ENCODE measurements around the gene RNF144A.
"Not testable (repeated sequence)": the region's sequence is repeated elsewhere in the genome, so short reads cannot be mapped to it uniquely, and the experiment has no call there.

Gene RNF144A

DNA sequence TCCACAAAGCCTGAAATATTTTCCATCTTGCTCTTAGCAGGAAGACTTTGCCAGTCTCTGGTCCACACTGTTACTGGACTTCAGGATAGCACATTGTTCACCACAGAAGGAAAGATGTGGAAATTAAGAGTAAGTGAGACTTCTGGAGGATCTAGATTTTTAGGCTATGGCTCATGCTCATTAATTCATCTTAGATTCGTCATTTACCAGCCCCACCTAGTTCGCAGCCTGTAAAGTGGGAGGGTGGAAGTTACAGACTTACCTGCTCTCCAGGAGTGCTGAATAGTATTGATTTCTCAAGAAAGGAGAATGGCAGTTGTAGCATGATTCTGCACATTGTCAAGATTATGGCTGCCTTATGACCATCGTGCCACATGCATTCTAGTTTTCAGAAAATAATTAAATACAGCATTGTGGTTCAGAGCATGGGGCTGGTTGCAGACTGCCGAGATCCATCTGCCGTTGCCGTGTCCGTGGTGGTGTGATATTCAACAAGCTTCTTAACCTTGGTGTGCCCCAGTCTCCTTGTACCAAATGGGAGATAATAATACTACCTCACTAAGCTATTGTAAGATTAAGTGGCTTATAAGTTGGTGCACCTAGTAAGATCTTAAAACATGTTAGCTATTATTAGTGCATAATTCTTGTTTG lies 56.8 kb downstream of the RNF144A start:
- no peak for DNase-seq

DNA sequence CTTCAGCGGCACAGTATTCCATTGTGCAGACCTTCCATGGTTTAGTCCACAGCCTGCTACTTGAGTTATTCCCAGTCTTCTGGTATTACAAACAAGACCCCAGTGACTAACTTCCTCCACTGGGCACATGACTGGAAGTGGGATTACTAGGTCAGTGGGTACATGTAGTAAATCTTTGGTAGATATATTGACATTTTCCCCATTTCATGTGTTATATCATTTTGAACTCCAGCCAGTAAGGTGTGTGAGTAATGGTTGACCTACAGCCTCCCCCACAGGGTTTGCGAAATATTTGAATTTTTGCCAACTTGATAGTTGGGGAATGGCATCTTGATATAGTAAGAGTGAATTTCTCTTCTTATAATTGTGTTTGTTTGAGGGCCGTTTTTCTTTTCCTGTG lies 58.8 kb downstream of the RNF144A start:
- DNase-seq = no peak

DNA sequence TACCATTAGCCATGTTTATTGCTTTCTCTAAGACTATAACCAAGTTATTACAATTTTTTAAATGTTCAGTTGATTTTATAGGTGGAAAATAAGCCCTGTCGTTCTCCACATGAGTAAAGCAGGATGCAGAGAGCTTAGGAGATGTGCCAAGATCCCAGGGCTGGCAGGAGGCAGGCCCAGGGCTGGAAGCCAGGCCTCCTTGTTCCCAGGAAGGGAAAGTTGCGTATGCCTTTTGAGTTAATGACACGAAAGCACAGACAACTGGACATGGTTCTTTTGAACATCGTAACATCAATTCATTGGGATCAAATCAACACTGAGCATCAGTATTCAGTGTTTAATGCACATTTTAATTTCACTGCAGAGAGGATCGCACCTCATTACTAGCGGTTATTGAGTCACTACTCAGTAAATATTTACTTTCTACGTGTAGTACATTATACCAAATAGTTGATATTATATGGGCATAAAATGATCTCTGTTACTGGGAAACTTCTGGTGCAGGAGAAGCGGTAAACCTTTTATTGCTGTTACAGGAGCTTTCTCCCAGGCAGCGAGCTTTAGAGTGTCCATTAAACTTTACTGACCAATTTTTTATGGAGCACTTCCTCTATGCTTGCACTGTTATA lies 60.0 kb downstream of the RNF144A start:
- no peak for DNase-seq

DNA sequence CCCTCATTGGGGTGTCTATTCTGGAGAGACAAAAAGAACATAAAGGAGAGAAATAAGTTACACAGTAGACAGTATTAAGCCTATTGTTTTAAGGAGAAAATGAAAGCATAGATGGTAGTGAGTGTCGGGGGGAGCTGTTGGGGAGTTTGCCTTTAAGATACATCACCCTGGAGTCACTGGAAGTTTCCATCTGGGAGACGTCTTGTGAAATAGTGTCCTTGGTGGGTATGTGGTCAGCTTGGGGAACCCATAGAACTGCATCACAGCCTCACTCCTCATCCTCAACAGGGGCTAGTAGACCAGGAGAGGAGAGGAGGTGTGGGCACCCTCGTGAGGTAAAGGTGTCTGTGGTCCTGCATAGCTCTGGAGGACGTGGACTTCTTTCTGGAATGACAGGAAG lies 60.6 kb downstream of the RNF144A start:
- no peak for DNase-seq

DNA sequence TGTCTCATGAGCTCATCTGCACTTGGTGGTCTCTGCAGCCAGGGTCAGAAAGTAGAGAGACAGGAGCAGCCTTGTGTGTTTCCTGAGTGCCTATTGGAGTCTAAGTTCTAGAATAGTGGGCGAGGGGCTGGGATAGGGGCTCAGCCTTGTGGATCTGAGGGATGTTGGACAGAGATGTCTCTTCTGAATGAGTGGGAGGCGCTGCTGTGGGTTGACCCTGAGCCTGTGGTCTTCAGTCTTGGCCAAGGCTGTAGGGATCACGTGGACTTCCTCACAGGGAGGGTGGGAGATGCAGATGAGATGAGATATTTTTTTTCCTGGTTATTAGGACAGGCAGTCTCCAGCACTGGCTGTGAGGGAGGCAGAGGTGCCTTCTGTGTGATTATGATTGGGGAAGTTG lies 61.8 kb downstream of the RNF144A start:
- DNase-seq = no peak

DNA sequence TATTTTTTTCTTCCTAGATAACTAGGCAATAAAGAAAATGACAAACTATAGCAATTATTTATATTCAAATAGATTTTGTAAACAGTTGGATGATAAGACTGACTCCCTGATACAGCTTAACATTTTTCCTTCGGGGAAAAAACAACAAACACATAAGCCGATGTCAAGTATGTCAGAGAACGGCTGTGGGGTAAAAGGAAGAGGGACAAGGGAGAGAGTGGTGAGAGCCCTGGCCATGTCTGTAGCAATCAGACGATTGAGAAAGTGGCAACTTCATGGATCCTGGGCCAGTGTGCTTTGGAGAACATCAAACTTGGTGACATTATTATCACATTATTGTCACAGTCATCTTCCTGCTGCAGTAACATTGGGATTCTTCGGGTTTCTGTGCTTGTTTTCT lies 65.2 kb downstream of the RNF144A start:
- no peak for DNase-seq

DNA sequence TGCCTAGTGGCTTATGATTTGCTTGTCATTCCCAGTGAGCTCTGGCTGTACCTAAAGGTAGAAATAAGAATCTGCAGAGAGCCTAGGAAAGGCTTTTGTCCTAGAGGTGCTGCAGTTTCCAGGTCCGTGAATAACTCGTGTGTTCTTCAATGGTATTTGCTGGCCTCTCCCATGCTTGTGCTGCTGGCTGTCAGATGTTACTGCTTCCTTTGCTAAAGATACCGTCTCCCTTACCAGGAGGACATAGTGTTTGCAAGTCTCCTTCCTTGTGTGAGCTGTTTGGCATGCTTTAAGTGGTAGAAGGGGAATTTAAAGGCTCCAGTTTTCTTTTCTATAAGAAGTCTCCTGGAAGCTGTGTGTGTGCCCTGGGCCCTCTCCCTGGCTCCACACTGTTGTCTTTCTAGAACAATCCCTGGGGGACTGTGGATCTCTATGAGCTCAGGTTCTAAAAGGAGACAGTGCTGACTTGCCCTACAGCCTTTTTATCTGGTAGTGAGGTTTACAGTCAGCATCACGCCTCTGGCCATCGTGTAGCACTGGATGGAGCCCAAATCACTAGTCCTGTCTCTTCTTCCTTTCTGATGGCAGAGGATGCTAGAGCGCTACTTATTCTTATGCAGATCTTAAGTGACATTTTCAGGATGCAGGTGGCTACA lies 65.8 kb downstream of the RNF144A start:
- no peak for DNase-seq

DNA sequence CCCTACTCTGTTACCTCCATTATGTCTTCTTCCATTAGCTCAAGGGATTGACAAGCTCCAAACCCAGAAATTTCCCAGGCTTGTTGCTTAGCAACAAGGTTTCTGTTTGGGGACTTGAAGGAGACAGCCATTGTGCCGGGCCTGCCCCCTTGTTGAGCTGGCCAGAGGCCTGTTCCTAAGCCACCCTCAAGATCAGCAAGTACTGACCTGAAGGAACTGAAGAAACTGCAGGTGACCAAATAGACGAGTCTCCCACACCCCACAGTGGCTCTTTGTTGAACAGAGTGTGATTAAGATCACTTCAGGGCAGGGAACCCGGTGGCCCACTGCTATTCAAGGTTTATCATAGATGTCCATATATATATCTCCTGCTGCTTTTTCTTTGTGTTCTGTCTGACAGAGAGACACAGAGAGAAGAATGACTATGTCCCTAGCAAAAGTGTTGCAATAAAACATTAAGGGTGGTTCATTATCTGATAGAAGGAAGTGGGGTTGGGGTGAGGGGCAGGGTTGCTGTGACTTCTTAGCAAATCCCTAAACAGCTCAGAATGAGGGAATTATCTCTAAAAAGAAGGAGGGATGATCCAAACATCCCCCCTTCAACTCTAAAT lies 69.2 kb downstream of the RNF144A start:
- peak; percentile 31 for DNase-seq

DNA sequence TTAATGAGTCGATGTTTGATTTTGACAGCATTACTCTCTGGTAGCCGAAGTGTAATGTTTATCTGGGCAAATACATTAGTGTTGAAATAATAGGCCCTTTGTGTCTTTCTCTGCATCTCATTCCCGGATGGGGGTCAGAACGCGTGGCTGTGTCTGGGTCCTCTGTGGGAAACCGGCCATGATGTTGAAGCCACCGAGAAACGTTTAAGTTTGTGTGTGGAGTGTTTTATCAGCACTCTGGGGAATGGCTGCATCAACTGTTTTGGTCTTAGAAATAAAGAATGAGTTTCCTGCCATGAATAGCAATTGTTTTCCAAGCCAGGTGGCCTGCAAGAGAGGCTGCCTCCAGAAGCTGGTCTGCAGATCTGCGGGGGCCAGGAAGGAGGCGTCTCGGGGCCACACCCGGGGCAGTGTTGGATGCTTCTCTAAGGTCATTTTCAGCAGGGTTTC lies 69.7 kb downstream of the RNF144A start:
- no peak for DNase-seq

DNA sequence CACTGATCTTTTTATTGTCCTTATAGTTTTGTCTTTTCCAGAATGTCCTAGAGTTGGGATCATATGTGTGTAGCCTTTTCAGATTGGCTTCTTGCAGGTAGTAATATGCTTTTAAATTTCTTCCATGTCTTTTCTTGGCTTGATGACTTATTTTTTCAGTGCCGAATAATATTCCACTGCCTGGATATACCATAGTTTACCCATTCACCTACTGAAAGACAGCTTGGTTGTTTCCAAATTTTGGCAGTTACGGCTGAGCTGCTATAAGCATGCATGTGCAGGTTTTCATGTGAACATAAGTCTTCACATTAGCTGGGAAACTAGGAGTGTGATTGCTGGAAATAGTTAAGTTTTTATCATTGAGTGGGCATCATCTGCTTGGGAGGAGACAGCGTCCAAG lies 73.7 kb downstream of the RNF144A start:
- no peak for DNase-seq

DNA sequence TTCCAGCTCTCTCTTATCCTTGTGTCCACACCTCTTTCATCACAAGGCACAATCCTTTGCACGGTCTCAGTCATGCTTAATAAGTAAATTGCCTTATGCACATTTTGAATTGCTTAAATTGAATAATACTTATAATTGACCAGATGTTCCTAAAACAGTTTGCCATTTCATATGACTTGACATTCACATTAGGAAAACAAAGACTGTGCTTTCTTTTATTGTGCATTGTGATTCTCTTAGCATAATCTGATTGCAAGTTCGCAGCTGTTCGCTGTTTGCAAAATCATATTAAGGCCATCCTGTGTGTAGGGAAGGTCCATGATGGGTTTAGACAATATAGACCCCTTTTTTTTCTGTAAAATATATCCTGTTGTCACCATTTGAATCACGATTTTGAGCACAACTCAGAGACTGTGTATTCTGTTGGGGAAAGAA lies 75.6 kb downstream of the RNF144A start:
- no peak for DNase-seq

DNA sequence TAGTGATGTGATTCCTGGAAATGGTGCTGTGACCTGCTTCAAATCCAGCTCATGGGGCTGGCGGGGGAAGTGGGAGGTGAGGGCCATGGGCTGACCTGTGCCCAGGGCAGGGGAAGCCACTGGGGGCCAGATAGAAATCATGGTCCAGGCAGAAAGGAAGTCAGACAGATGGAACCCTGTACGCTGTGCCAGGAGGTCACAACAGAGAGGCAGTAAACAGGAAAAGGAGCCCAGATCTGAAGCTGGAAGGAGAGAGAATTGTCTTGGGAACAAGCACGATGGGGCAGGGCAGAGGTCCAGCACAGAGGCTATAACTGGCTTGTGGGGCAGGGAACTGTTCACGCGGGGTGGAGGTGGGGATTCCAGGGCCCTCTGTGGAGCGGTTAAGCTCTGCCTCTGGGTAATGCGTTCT lies 76.0 kb downstream of the RNF144A start:
- no peak for DNase-seq

DNA sequence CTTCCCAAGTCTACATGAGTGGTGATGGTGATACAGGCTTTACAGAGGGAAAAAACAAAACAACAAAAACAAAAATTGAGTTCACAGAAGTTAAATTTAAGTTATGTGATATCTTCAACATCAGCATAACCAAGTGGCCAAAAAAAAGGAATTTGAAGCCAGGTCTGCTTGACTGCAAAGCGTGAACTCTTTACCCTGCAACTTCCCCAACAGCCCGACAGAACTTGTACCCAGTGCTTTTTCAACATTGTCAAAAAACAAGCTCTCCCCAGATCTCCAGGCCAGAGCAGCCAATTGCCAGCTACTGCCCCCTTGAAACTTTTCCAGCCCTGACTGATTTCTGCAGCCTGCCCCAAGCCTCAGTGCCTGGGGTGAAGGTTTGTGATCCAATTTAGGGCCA lies 76.7 kb downstream of the RNF144A start:
- DNase-seq = no peak

DNA sequence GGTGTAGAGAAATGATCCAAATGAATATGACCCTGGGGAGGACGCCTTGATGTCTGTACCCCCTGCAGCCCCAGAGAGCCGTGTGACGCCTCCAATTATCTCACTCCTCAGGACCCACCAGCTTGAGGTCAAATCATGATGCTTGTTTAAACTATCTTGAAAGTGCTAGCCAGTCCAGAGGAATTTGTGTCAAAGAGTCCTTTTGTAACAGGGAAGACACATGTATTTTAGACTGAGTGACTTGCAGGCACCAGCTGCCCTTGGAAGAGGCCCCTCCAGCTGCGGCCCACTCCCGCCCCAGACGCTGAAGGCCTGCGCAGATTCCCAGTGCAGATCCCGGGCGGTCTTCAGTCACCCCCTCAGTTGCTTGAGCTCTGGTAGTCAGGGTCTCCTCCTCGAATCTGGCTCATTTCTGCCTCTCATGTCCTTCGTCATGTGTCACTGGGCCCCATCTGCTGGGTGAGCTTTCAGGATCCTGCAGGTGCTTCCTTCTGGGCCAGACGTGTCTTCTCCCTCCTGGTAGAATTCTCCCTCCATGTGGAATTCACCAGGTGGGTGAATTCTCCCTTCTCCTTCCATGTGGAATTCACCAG lies 77.4 kb downstream of the RNF144A start:
- no peak for DNase-seq

DNA sequence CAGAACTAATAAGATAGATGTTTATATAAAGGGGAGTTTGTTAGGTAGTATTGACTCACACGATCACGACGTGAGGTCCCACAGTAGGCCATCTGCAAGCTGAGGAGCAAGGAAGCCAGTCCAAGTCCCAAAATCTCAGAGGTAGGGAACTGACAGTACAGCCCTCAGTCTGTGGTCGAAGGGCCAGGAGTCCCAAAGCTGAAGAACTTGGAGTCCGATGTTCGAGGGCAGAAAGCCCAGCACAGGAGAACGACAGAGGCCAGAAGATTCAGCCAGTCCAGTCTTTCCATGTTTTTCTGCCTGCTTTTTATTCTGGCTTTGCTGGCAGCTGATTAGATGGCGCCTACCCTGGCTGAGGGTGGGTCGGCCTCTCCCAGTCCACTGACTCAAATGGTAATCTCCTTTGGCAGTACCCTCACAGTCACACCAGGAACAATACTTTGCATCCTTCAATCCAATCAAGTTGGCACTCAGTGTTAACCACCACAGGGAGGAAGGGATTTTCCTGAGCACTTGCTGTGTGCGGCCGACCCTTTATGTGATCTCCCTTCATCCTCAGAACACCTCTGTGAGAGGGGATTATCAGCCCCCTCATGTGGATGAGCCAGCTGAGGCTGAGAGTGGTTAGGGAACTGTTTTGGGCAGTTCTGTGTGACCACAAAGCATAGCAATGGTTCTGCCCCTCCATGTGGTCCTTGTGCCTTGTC lies 78.3 kb downstream of the RNF144A start:
- DNase-seq = no peak

DNA sequence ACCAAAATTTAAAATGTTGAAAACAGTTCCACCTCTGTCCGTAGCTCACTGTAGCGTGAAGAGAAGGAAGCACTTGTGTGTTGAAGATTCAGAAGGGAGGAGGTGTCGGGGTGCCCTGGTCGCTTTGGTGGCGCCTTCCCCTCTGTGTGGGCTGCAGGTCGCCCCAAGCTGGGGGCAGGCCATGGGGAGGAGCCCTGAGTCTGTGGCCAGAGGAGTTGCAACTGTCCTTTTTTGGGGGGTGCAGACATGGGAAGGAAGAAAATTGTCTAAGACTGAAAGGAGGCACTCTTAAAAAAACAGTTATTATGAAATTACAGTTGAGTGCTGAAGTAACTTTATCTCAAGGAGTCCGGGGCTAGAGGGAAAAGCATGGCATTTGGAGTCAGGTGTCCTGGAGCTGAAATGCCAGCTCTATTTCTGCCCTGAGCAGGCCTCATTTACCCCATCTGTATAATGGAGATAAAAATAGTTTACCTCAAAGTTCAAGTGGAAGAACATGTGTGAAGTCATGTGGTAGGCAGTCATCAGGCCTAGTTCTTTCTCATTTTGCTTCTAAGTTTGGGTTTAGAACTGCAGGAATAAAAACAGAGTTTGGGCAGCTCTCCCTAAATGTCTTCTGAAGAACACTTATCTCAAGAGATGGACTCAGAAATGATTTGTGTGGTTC lies 82.1 kb downstream of the RNF144A start:
- DNase-seq = peak; percentile 55

DNA sequence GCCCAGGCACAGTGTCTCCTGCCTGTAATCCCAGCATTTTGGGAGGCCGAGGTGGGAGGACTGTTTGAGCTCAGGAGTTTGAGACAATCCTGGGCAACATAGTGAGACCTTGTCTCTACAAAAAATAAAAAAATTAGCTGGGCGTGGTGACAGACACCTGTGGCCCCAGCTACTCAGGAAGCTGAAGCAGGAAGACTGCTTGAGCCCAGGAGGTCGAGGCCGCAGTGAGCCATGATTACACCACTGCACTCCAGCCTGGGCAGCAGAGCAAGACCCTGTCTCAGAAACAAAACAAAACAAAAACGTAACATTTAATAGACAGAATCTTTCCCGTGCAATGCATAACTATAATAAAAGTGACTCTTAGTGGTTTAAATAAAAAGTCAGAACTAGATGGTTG lies 84.2 kb downstream of the RNF144A start:
- not testable (repeated sequence) for DNase-seq

DNA sequence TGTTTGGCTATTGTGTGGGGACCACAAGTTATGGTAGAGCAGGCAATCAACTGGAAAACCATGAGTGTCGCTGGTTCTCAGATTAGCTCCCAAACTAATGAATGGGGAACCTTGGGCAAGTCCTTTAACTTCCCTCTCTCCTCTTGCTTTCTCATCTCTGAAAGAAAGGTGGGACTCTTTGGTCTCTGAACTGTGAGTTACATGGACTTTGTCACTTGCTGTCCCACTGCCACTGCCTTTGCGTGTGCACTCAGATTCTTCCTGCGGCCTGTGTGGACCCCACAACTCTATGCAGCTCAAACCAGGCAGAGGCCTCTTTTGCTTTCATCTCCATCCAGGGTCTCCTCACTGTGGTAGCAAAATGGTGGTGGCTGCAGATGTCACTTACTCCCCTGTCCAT lies 86.7 kb downstream of the RNF144A start:
- no peak for DNase-seq

DNA sequence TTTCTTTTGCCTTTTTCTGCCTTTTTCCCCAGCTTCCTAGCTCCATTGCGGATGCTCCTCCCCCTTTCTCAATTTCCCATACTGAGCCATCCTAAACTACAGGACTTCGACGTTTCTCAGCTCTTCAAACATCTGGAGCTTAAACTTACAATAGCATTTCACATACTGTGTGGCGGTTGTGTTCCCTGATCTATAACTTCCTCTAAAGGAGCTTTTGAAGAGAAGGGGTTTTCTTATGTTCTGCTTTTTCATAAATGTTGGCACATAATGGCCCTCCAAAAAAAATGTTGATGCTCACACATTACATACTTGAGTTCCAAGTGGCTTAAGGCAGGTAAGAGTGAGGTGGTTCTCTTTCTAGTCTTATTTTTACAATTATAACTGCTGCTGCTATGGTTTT lies 87.4 kb downstream of the RNF144A start:
- DNase-seq = no peak

DNA sequence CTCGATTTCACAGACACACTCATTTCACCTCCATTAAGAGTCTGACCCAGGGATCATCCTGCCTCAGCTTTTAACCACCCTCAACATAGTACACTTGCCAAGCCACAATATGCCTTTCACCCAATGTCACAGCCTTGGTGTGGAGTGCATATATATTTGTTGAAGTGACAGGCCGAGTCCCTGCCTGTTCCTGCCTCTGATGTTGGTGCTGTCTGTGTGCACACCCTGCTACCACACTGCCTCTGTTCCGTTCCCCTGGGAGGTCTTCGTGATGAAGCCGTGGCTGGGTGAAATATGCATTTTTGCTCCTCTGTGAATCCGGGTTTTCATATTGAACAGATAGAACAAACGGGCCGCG lies 90.3 kb downstream of the RNF144A start:
- no peak for DNase-seq

DNA sequence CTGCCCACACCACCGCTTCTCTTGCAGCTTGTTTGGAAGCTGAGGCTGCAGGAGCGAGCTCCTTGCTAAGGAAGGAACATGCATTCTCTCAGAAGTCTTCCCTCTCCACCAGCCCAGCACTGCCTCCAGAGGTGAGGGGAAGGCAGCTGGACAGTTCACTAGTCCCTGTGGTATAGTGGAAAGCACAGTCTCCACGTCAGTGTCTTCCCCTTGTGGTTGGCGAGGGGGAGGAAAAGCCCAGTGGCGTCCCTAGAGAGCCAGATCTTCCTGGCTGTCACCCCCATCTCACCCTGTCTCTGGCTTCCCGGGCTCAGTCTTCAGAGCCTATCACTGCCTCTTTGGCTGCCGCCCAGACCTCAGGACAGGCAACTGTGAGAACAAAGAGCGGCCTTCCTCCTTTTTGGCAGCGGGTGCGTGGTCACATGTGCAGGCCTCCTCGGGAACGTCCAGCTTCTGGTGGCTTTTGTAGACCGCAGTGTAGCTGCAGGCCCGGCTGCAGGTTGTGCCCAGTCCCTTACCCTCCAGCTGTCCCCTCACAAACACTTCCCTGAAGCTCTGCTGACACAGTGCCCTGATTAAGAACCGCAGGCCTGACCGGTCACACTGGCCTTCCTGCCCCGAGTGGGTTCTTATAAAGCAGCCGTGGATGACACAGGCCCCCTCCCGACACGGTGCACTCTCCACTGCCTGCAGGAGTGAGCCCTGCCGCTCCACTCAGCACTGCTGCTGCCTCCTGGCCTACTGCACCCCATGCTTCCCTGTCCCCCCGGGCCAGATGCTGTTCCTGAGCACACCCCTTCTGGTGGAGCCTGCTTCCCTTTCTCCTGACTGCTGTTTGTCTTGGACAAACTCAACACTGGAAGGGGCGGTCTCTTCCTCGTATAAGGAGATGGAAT lies 90.9 kb downstream of the RNF144A start:
- DNase-seq = peak; percentile 96

Measured in hematopoietic multipotent progenitor cell treated with erythropoietin and hydrocortisone succinate and interleukin-3 and kit ligand, for 8 days (in vitro differentiated cells).